GM23248 (cell line): ENCODE measurements around the gene RAB44.

Source experiments
- EZH2 ChIP-seq: fragments of 200-600 bp; sonication (generic); IDR thresholded peaks from 2 replicates; pipeline ENCODE4 v1.6.1; 2018; ENCODE audit warnings: antibody characterized with exemption, mild to moderate bottlenecking; ENCODE audit not compliant: insufficient read depth, poor library complexity, severe bottlenecking
- EZH2phosphoT487 ChIP-seq: fragments of 200-600 bp; sonication (generic); IDR thresholded peaks from 2 replicates; pipeline ENCODE4 v1.6.1; 2018; ENCODE audit warnings: antibody characterized with exemption, moderate library complexity, mild to moderate bottlenecking, low read depth; ENCODE audit not compliant: insufficient read depth

DNA sequence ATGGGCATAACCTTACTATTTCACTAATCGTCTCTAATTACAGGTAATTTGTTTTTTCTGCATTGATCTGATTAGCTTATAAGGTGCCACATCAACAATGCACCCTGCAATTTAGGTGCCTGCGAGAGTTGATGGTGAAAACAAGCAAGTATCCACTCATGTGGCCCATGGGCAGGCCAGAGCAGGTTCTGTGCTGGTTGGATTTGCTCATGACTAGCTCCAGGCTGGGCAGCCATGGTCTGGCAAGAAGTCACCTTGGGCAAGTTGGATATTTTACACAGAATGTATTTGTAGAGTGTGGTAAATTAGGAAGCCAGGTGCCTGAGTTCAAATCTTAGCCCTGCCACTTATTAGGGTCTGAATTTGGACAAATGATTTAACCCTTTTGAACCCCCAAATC lies 25.3 kb downstream of the RAB44 start:
- TF ChIP-seq EZH2 (no peak), EZH2phosphoT487 (no peak)
